ENCODE results near the gene CLDND1.

DNA sequence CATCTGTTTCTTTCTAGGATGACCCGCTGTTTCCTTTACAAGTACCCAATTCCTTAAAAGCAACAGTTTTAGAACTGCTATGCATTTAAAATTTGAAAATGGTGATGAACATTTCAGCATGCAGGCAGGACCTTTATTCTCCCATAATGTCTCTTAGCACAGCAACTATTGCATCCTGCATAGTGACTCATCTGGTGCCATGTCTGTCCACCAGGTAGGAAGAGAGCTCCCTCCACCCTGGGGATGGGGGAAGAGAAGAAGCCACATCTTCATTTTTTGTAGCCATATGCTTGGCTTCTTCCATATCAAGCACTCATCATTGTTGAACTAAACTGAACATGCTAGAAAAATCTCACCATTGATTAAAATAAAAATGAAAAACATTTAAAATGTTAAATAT lies 19.0 kb upstream of the CLDND1 start:
- TF ChIP-seq GATA3 (IDR thresholded peaks at IDR 0.05; ENCODE audit: low read depth, low read length) (no peak), GATA2 (IDR thresholded peaks at IDR 0.05; ENCODE audit: low read depth, low read length) (no peak)
